GM12878 (cell line): ENCODE measurements around the gene DNAJA2. TPM values are rescaled to one million over a fixed set of nuclear protein-coding genes. Genes with fewer than 3 reads are reported as not detected.

Experiments used
- ATAC-seq: fragments of 200-7000 bp; cut with Tn5 transposase; 3 replicates; pipeline ENCODE4 v1.9.1; 2020; ENCODE audit warnings: mild to moderate bottlenecking, moderate library complexity
- BruUV-seq: library from RNA; stranded (reverse); fragments of 400-500 nt; replicated peaks from 2 replicates; lab custom pipeline; 2021; lab: Mats Ljungman, UMichigan
- CTCF ChIA-PET: fragments of 300-600 bp; sonication (Branson Sonifier 250); formaldehyde crosslinking; extraction: SDS; loops from one replicate; lab custom pipeline; 2021; ENCODE audit warnings: inconsistent platforms; lab: Yijun Ruan, JAX
- POLR2A ChIA-PET: fragments of 350-600 bp; formaldehyde crosslinking; extraction: SDS; loops from one replicate; lab custom pipeline; 2021; ENCODE audit warnings: inconsistent platforms; lab: Charles Lee
- RAD21 ChIA-PET: fragments of 300-600 bp; sonication (Branson Sonifier 250); formaldehyde crosslinking; loops from one replicate; lab custom pipeline; 2023; ENCODE audit warnings: antibody characterized with exemption; ENCODE audit not compliant: unreplicated experiment; lab: Charles Lee
- SMC1A ChIA-PET: fragments of 300-600 bp; sonication (Branson Sonifier 250); formaldehyde crosslinking; loops from one replicate; lab custom pipeline; 2023; ENCODE audit not compliant: unreplicated experiment, uncharacterized antibody; lab: Charles Lee
- DNase-seq: peaks from one replicate; pipeline ENCODE4 v3.0.0-alpha.2; 2011; ENCODE audit warnings: low read depth, low spot score
- FAIRE-seq: peaks from 3 replicates; lab custom pipeline; 2011; peaks lifted over from hg19 to GRCh38; lab: Jason Lieb, UNC
- H2AFZ ChIP-seq: 2 replicates; pipeline ENCODE4 v1.6.0; 2011; ENCODE audit warnings: low read depth, low read length, control low read depth; ENCODE audit not compliant: control insufficient read depth
- H3K27ac ChIP-seq: 2 replicates; pipeline ENCODE4 v1.5.1; 2011; ENCODE audit warnings: control low read depth; ENCODE audit not compliant: control insufficient read depth, insufficient read depth
- H3K27me3 ChIP-seq, 2 experiments: replicated peaks in 1 of 2; 2 replicates each; pipeline versions ENCODE4 v1.6.0 to v1.6.1; 2011; ENCODE audit warnings: low read length in 1 of 2; ENCODE audit not compliant: control insufficient read depth in 2 of 2, insufficient read depth in 2 of 2
- H3K36me3 ChIP-seq, 2 experiments: 2 replicates each; pipeline ENCODE4 v1.5.1; 2011; ENCODE audit warnings: low read length in 1 of 2; ENCODE audit not compliant: control insufficient read depth in 2 of 2, insufficient read depth in 2 of 2
- H3K4me1 ChIP-seq: 2 replicates; pipeline ENCODE4 v1.6.1; 2011; ENCODE audit warnings: mild to moderate bottlenecking, low read length, moderate library complexity, mixed read lengths; ENCODE audit not compliant: control insufficient read depth, insufficient read depth
- H3K4me2 ChIP-seq: 2 replicates; pipeline ENCODE4 v1.6.0; 2011; ENCODE audit warnings: control low read depth; ENCODE audit not compliant: control insufficient read depth, insufficient read depth
- H3K4me3 ChIP-seq: fragments of 200-600 bp; sonication (generic); 2 replicates; pipeline ENCODE4 v1.5.1; 2016
- H3K79me2 ChIP-seq: 2 replicates; pipeline ENCODE4 v1.6.0; 2011; ENCODE audit warnings: low read length; ENCODE audit not compliant: control insufficient read depth, insufficient read depth
- H3K9ac ChIP-seq: 2 replicates; pipeline ENCODE4 v1.8.0; 2011; ENCODE audit warnings: low read length, control low read depth, mixed read lengths; ENCODE audit not compliant: control insufficient read depth, insufficient read depth
- H3K9me3 ChIP-seq: replicated peaks from 3 replicates; pipeline ENCODE4 v1.5.1; 2011; ENCODE audit warnings: mild to moderate bottlenecking, low read length; ENCODE audit not compliant: control insufficient read depth, insufficient read depth
- H4K20me1 ChIP-seq: 2 replicates; pipeline ENCODE4 v1.6.0; 2011; ENCODE audit not compliant: control insufficient read depth, insufficient read depth
- CEBPZ ChIP-seq: fragments of 150-350 bp; IDR thresholded peaks from 2 replicates; pipeline ENCODE4 v1.6.1; 2016; ENCODE audit warnings: low read depth, low read length
- FOXK2 ChIP-seq: fragments of 450-650 bp; IDR thresholded peaks from 2 replicates; pipeline ENCODE4 v1.6.1; 2017; ENCODE audit warnings: mild to moderate bottlenecking, moderate library complexity
- NFYB ChIP-seq: IDR thresholded peaks from 2 replicates; pipeline ENCODE4 v1.6.1; 2011; ENCODE audit warnings: low read depth, mild to moderate bottlenecking, low read length, improper control_type of control experiment, moderate library complexity; ENCODE audit not compliant: insufficient read depth
- PBX3 ChIP-seq: IDR thresholded peaks from 2 replicates; pipeline ENCODE4 v1.6.1; 2011; ENCODE audit warnings: mild to moderate bottlenecking, low read depth, low read length, moderate library complexity; ENCODE audit not compliant: insufficient replicate concordance
- USF1 ChIP-seq: IDR thresholded peaks from 2 replicates; pipeline ENCODE4 v1.6.1; 2011; ENCODE audit warnings: borderline replicate concordance, low read depth, mild to moderate bottlenecking, moderate library complexity, mixed read lengths, low read length; ENCODE audit not compliant: insufficient read depth; ENCODE audit errors: extremely low read length
- ZNF217 ChIP-seq: fragments of 450-650 bp; IDR thresholded peaks from 2 replicates; pipeline ENCODE4 v1.6.1; 2017; ENCODE audit warnings: antibody characterized with exemption, mild to moderate bottlenecking
- WGBS: methylation state at CpG from one replicate; pipeline ENCODE4 v1.1.6; 2016; ENCODE audit warnings: low lambda C conversion rate; ENCODE audit not compliant: insufficient replicate concordance, insufficient coverage; ENCODE audit errors: missing lambda C conversion rate; 5-methylcytosine and 5-hydroxymethylcytosine counted together
- in situ Hi-C: fragments of 300-500 bp; cut with MboI; formaldehyde crosslinking; loops from 9 replicates; pipeline ENCODE4 v1.14.3; 2018; ENCODE audit warnings: mixed read lengths
- intact Hi-C: fragments of 100-400 bp; cut with micrococcal nuclease; formaldehyde crosslinking; loops from one replicate; pipeline ENCODE4 v1.14.2; 2022; ENCODE audit not compliant: unreplicated experiment
- polyA plus RNA-seq, 11 experiments: library from polyadenylated mRNA; depleted of rRNA in 4 of 11; unstranded in 6 of 11; stranded (reverse) in 5 of 11; fragments of >200 nt; fragmentation: Nextera tagmentation in 4 of 11; fragmentation: Illumina TruSeq in 1 of 11; extraction: Ambion mirVana in 4 of 11; extraction: Trizol in 1 of 11; gene quantifications; 1 replicate in 1 of 11; 2 replicates in 10 of 11; pipeline versions ENCODE4 v1.2.1 to v1.2.3, GENCODE V29; 2011 to 2016; ENCODE audit warnings: inconsistent platforms in 2 of 11, missing spikeins in 2 of 11, low read depth in 1 of 11
- total RNA-seq, 4 experiments: library from RNA; depleted of rRNA in 3 of 4; stranded (reverse); fragments of >200 nt in 3 of 4; fragmentation: Illumina TruSeq in 1 of 4; extraction: Trizol in 1 of 4; gene quantifications; 2 replicates each; pipeline versions ENCODE4 v1.2.1 to v1.2.3, GENCODE V29; 2013 to 2021
- TF ChIP-seq, protein P1 (sequence below): fragments of 450-650 bp; IDR thresholded peaks from 2 replicates; pipeline ENCODE4 v1.6.1; 2014; ENCODE audit warnings: mild to moderate bottlenecking
- TF ChIP-seq, protein P2 (sequence below): IDR thresholded peaks from 2 replicates; pipeline ENCODE4 v1.6.1; 2011; ENCODE audit warnings: low read depth, mild to moderate bottlenecking, low read length, moderate library complexity, borderline replicate concordance; ENCODE audit errors: extremely low read depth

DNAJA2 gene
- total and polyA plus RNA-seq, 10 of the 15 experiments (the other 5 are each of a cell fraction or from before 2014, with no cell fraction given), result 26.2 to 96.4 (median 58.1) TPM

DNA sequence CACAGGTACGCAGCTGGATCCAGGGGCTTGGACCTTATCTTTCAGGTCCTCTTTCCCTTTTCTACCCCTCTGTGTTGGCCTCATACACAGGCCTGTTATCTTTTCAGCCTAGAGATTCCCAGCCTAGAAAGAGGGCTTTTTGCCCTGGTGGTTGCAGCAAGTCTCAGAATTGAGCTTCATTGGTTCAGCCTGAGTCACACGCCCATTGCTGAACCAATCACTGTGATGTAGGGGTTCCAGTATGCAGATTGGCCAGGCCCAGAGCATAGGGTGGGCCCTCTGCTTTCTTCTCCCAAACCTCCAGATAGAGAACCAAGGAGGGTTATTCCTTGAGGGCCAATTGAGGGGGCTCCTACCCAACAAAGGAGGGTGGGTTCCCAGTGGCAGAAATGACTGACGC lies 56.5 kb downstream of the DNAJA2 start:
- WGBS, result 56% methylated on average over 3 of the region's 3 CpGs
- in situ Hi-C loops, result no loop called here
- CTCF ChIA-PET, result interaction anchor here (0.7 to 5.5 kb wide), 7 partner anchors 9 to 243 kb away, joined by 3 to 65 read pairs (median 4); no protein-coding TSS in a partner anchor
- no peaks in the 10 kb centered on the region for H3K79me2 ChIP-seq
- H3K27me3 ChIP-seq, result no peaks in the 10 kb centered on the region
- SMC1A ChIA-PET, result interaction anchor here (0.6 to 4.9 kb wide), 6 partner anchors 9 to 334 kb away, joined by 3 to 35 read pairs (median 4); no protein-coding TSS in a partner anchor
- no peak overlapping the region for H3K4me3 ChIP-seq
- DNase-seq (no peak), FAIRE-seq (no peak), ATAC-seq (peak; percentile 39; the same call in 2 of the 3 replicates)
- no peak overlapping the region for H3K27ac ChIP-seq
- no TSS peak for BruUV-seq
- peaks cover 19% of the 10 kb centered on the region for H3K4me1 ChIP-seq
- RAD21 ChIA-PET, result interaction anchor here (1.8 kb wide), 1 partner anchor 63 kb away, joined by 8 read pairs; no protein-coding TSS in a partner anchor
- TF ChIP-seq PBX3, result no peak
- peak; percentile 42; the same call in 1 of the 2 replicates for TF ChIP-seq NFYB
- TF ChIP-seq USF1, result peak; percentile 54
- TF ChIP-seq, protein P1, sequence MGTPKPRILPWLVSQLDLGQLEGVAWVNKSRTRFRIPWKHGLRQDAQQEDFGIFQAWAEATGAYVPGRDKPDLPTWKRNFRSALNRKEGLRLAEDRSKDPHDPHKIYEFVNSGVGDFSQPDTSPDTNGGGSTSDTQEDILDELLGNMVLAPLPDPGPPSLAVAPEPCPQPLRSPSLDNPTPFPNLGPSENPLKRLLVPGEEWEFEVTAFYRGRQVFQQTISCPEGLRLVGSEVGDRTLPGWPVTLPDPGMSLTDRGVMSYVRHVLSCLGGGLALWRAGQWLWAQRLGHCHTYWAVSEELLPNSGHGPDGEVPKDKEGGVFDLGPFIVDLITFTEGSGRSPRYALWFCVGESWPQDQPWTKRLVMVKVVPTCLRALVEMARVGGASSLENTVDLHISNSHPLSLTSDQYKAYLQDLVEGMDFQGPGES, result no peak
- TF ChIP-seq, protein P2, sequence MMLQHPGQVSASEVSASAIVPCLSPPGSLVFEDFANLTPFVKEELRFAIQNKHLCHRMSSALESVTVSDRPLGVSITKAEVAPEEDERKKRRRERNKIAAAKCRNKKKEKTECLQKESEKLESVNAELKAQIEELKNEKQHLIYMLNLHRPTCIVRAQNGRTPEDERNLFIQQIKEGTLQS, result no peak
- no peak for TF ChIP-seq ZNF217
- TF ChIP-seq CEBPZ, result no peak
- TF ChIP-seq FOXK2, result no peak
- POLR2A ChIA-PET, result no interaction called here
- H2AFZ ChIP-seq, result no peak overlapping the region
- H3K4me2 ChIP-seq, result no peak overlapping the region
- no peaks in the 10 kb centered on the region for H4K20me1 ChIP-seq
- H3K9me3 ChIP-seq, result no peaks in the 10 kb centered on the region
- peaks cover 0 to 3% of the 10 kb centered on the region in 2 experiments; a peak in 2 of 4 replicates for H3K36me3 ChIP-seq
- intact Hi-C loops, result no loop called here
- H3K9ac ChIP-seq, result no peak overlapping the region
